Endothelial cell of umbilical vein (primary cell): ENCODE results near the gene TBC1D7. TPM values are rescaled to one million over a fixed set of nuclear protein-coding genes. Genes with fewer than 3 reads are reported as not detected.

Experiments used
- BruUV-seq: library from RNA; stranded (reverse); fragments of 400-500 nt; replicated peaks from 2 replicates; lab custom pipeline; 2021; lab: Mats Ljungman, UMichigan
- CTCF ChIA-PET: fragments of 300-600, 350-600 bp; sonication (Branson Sonifier 250); formaldehyde crosslinking; loops from one replicate; lab custom pipeline; 2021; ENCODE audit warnings: antibody characterized with exemption, inconsistent platforms; lab: Charles Lee
- POLR2A ChIA-PET: fragments of 300-600, 350-600 bp; sonication (Branson Sonifier 250); formaldehyde crosslinking; loops from one replicate; lab custom pipeline; 2021; ENCODE audit warnings: antibody characterized with exemption, inconsistent platforms; lab: Charles Lee
- DNase-seq: peaks from one replicate; pipeline ENCODE4 v3.0.0-alpha.2; 2011; ENCODE audit warnings: low read depth, low spot score
- FAIRE-seq: peaks from 2 replicates; lab custom pipeline; 2011; peaks lifted over from hg19 to GRCh38; lab: Jason Lieb, UNC
- H2AFZ ChIP-seq: 2 replicates; pipeline ENCODE4 v1.6.0; 2012; ENCODE audit warnings: low read depth, low read length, control low read depth, inconsistent platforms
- H3K27ac ChIP-seq: 2 replicates; pipeline ENCODE4 v1.5.1; 2011; ENCODE audit warnings: low read depth, mild to moderate bottlenecking, control low read depth, low read length, moderate library complexity; ENCODE audit not compliant: insufficient read depth
- H3K27me3 ChIP-seq, 2 experiments: 2 replicates each; pipeline versions ENCODE4 v1.6.0 to v1.6.1; 2011; ENCODE audit warnings: low read length in 2 of 2, mixed read lengths in 1 of 2; ENCODE audit not compliant: control insufficient read depth in 2 of 2, insufficient read depth in 2 of 2
- H3K36me3 ChIP-seq, 2 experiments: 2 replicates in 1 of 2; 3 replicates in 1 of 2; pipeline ENCODE4 v1.5.1; 2011; ENCODE audit warnings: low read length in 2 of 2, mild to moderate bottlenecking in 1 of 2, moderate library complexity in 1 of 2; ENCODE audit not compliant: control insufficient read depth in 2 of 2, insufficient read depth in 2 of 2; ENCODE audit errors: extremely low read depth in 1 of 2
- H3K4me1 ChIP-seq: 3 replicates; pipeline ENCODE4 v1.5.1; 2011; ENCODE audit warnings: mild to moderate bottlenecking, low read length; ENCODE audit not compliant: control insufficient read depth, insufficient read depth; ENCODE audit errors: extremely low read depth
- H3K4me2 ChIP-seq: 2 replicates; pipeline ENCODE4 v1.6.1; 2011; ENCODE audit warnings: low read length, control low read depth, mixed read lengths; ENCODE audit not compliant: insufficient read depth
- H3K4me3 ChIP-seq, 3 experiments: fragments of 200-600 bp in 1 of 3; sonication (generic), shearing (Covaris generic) in 1 of 3; replicated peaks in 1 of 3; 2 replicates each; pipeline ENCODE4 v1.5.1; 2011 to 2016; ENCODE audit warnings: control low read depth in 3 of 3, low read length in 3 of 3, mild to moderate bottlenecking in 2 of 3, inconsistent platforms in 1 of 3, low read depth in 1 of 3, moderate library complexity in 1 of 3; ENCODE audit not compliant: insufficient read depth in 1 of 3
- H3K79me2 ChIP-seq: 2 replicates; pipeline ENCODE4 v1.6.0; 2012; ENCODE audit warnings: low read length, inconsistent platforms; ENCODE audit not compliant: control insufficient read depth, insufficient read depth
- H3K9ac ChIP-seq: replicated peaks from 2 replicates; pipeline ENCODE3; 2011; ENCODE audit warnings: low read length, control low read depth; ENCODE audit not compliant: insufficient read depth; ENCODE audit errors: extremely low read depth
- H3K9me1 ChIP-seq: replicated peaks from 3 replicates; pipeline ENCODE4 v1.6.0; 2011; ENCODE audit warnings: mild to moderate bottlenecking, low read length; ENCODE audit not compliant: control insufficient read depth, insufficient read depth; ENCODE audit errors: extremely low read depth
- H3K9me3 ChIP-seq: replicated peaks from 2 replicates; pipeline ENCODE4 v1.5.1; 2012; ENCODE audit warnings: low read length, inconsistent platforms; ENCODE audit not compliant: control insufficient read depth, insufficient read depth
- H4K20me1 ChIP-seq: replicated peaks from 2 replicates; pipeline ENCODE3; 2011; ENCODE audit warnings: mild to moderate bottlenecking, low read length; ENCODE audit not compliant: control insufficient read depth, insufficient read depth; ENCODE audit errors: extremely low read depth
- EZH2 ChIP-seq: IDR thresholded peaks from 2 replicates; pipeline ENCODE4 v1.6.1; 2012; ENCODE audit warnings: borderline replicate concordance, low read depth, mild to moderate bottlenecking, moderate library complexity, low read length, inconsistent platforms; ENCODE audit not compliant: severe bottlenecking
- FOS ChIP-seq: IDR thresholded peaks from 2 replicates; pipeline ENCODE4 v1.6.1; 2011; ENCODE audit warnings: mild to moderate bottlenecking, low read length, moderate library complexity, borderline replicate concordance; ENCODE audit not compliant: insufficient read depth
- GATA2 ChIP-seq: IDR thresholded peaks from 2 replicates; pipeline ENCODE4 v1.7.0; 2011; ENCODE audit warnings: low read depth, mild to moderate bottlenecking, moderate library complexity, mixed read lengths, low read length; ENCODE audit not compliant: insufficient read length, insufficient read depth
- JUN ChIP-seq: IDR thresholded peaks from 2 replicates; pipeline ENCODE4 v1.6.1; 2011; ENCODE audit warnings: borderline replicate concordance, low read depth; ENCODE audit not compliant: insufficient read length, insufficient read depth
- MYC ChIP-seq: IDR thresholded peaks from one replicate; pipeline ENCODE4 v1.6.1; 2011; ENCODE audit warnings: mild to moderate bottlenecking, low read depth, low read length
- POLR2A ChIP-seq: IDR thresholded peaks from 2 replicates; pipeline ENCODE4 v1.6.1; 2012; ENCODE audit warnings: low read depth, mild to moderate bottlenecking, control low read depth, low read length
- POLR2AphosphoS5 ChIP-seq: IDR thresholded peaks from 2 replicates; pipeline ENCODE4 v1.6.1; 2012; ENCODE audit warnings: low read depth, mild to moderate bottlenecking, control low read depth, low read length, moderate library complexity; ENCODE audit not compliant: insufficient read depth
- dilution Hi-C: fragments of 300-500 bp; cut with MboI; formaldehyde crosslinking; loops from one replicate; pipeline ENCODE4 v1.15.0; 2019; ENCODE audit warnings: low sequenced_read_pairs; ENCODE audit not compliant: extremely low pct_ligation_motif_present
- intact Hi-C: fragments of 100-400 bp; cut with micrococcal nuclease; formaldehyde crosslinking; loops from one replicate; pipeline ENCODE4 v1.10.0; 2022
- polyA plus RNA-seq, 4 experiments: library from polyadenylated mRNA; depleted of rRNA in 3 of 4; stranded (reverse) in 3 of 4; unstranded in 1 of 4; fragments of >200 nt; gene quantifications; 2 replicates each; pipeline versions ENCODE4 v1.2.1 to v1.2.3, GENCODE V29; 2011 to 2012; ENCODE audit warnings: missing spikeins in 1 of 4
- total RNA-seq: library from RNA; stranded (reverse); gene quantifications from 2 replicates; pipeline ENCODE4 v1.2.3, GENCODE V29; 2021
- TF ChIP-seq, protein P1 (sequence below): IDR thresholded peaks from 2 replicates; pipeline ENCODE4 v1.6.1; 2011; ENCODE audit not compliant: insufficient read depth, insufficient read length
- TF ChIP-seq, protein P2 (sequence below), 2 donors: IDR thresholded peaks; 1 replicate in 1 of 2; 2 replicates in 1 of 2; pipeline ENCODE4 v1.5.1; 2011; ENCODE audit warnings: low read length in 2 of 2, mild to moderate bottlenecking in 2 of 2, moderate library complexity in 2 of 2, control low read depth in 1 of 2, inconsistent platforms in 1 of 2, low read depth in 1 of 2; ENCODE audit not compliant: insufficient read depth in 1 of 2; ENCODE audit errors: extremely low read depth in 1 of 2

Gene TBC1D7
- total and polyA plus RNA-seq, 2 donors (not counting 3 experiments of a cell fraction or from before 2014, with no cell fraction given): 26.6 to 28.1 TPM

GRCh38 chr6:13287104-13287503 is 41.2 kb downstream of the TBC1D7 start:
- FAIRE-seq (no peak), DNase-seq (no peak)
- H3K4me2 ChIP-seq: no peak overlapping the region
- no peak overlapping the region for H3K4me3 ChIP-seq
- no peak overlapping the region for H3K27ac ChIP-seq
- H3K9me1 ChIP-seq: no peaks in the 10 kb centered on the region
- ChIA-PET CTCF (no interaction called here), POLR2A (no interaction called here)
- H3K4me1 ChIP-seq: no peaks in the 10 kb centered on the region
- H3K9ac ChIP-seq: no peak overlapping the region
- no peak for TF ChIP-seq POLR2A
- no peak for TF ChIP-seq JUN
- TF ChIP-seq POLR2AphosphoS5: no peak
- no peak for TF ChIP-seq GATA2
- TF ChIP-seq, protein P1, sequence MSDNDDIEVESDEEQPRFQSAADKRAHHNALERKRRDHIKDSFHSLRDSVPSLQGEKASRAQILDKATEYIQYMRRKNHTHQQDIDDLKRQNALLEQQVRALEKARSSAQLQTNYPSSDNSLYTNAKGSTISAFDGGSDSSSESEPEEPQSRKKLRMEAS: no peak
- H3K9me3 ChIP-seq: no peaks in the 10 kb centered on the region
- no peaks in the 10 kb centered on the region for H4K20me1 ChIP-seq
- no peak overlapping the region for H2AFZ ChIP-seq
- BruUV-seq: no TSS peak
- peaks cover 2% of the 10 kb centered on the region in 2 experiments for H3K36me3 ChIP-seq
- no peaks in the 10 kb centered on the region for H3K79me2 ChIP-seq
- intact Hi-C loops (no loop called here), dilution Hi-C loops (no loop called here)
- no peaks in the 10 kb centered on the region for H3K27me3 ChIP-seq

GRCh38 chr6:13286181-13286580 is 42.2 kb downstream of the TBC1D7 start:
- BruUV-seq: no TSS peak

More at GRCh38 chr6:13286181-13286580, 42.2 kb downstream of the TBC1D7 start:
- Histone ChIP-seq H3K4me2 (no peak overlapping the region), H4K20me1 (no peaks in the 10 kb centered on the region), H3K9ac (no peak overlapping the region), H3K79me2 (no peaks in the 10 kb centered on the region), H3K27me3 (no peaks in the 10 kb centered on the region), H3K36me3 (no peaks in the 10 kb centered on the region), H3K9me3 (no peaks in the 10 kb centered on the region), H3K27ac (no peak overlapping the region), H2AFZ (no peak overlapping the region), H3K4me3 (no peak overlapping the region), H3K4me1 (no peaks in the 10 kb centered on the region), H3K9me1 (no peaks in the 10 kb centered on the region)
- DNase-seq (no peak), FAIRE-seq (no peak)
- TF ChIP-seq POLR2A: no peak
- no peak for TF ChIP-seq POLR2AphosphoS5
- TF ChIP-seq EZH2: no peak
- TF ChIP-seq FOS: no peak
- no peak for TF ChIP-seq JUN
- TF ChIP-seq MYC: no peak
- TF ChIP-seq GATA2: no peak
- TF ChIP-seq, protein P1: no peak
- TF ChIP-seq, protein P2, sequence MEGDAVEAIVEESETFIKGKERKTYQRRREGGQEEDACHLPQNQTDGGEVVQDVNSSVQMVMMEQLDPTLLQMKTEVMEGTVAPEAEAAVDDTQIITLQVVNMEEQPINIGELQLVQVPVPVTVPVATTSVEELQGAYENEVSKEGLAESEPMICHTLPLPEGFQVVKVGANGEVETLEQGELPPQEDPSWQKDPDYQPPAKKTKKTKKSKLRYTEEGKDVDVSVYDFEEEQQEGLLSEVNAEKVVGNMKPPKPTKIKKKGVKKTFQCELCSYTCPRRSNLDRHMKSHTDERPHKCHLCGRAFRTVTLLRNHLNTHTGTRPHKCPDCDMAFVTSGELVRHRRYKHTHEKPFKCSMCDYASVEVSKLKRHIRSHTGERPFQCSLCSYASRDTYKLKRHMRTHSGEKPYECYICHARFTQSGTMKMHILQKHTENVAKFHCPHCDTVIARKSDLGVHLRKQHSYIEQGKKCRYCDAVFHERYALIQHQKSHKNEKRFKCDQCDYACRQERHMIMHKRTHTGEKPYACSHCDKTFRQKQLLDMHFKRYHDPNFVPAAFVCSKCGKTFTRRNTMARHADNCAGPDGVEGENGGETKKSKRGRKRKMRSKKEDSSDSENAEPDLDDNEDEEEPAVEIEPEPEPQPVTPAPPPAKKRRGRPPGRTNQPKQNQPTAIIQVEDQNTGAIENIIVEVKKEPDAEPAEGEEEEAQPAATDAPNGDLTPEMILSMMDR (IDR thresholded peaks at IDR 0.05; ENCODE audit: extremely low read depth in 1 of 2, insufficient read depth in 1 of 2, low read depth in 1 of 2, low read length in 2 of 2): no peak
- intact Hi-C loops (no loop called here), dilution Hi-C loops (no loop called here)
- CTCF ChIA-PET: interaction anchor here (1.3 to 1.5 kb wide), 2 partner anchors 12 to 375 kb away, joined by 3 to 4 read pairs; no protein-coding TSS in a partner anchor
- POLR2A ChIA-PET: no interaction called here
